ENCODE data around the gene TTC34.

The TTC34 gene

GRCh38 chr1:2592672-2593071, 208.8 kb downstream of the TTC34 start:
- no peak for TF ChIP-seq CTCF (IDR thresholded peaks at IDR 0.05; ENCODE audit: control insufficient read depth, insufficient read depth, low read depth, low read length, missing control alignments)
- H3K4me3 ChIP-seq (ENCODE audit: control insufficient read depth, low read depth, low read length), result no peak overlapping the region
- DNase-seq (ENCODE audit: low read depth), result no peak

GRCh38 chr1:2591581-2592261, 209.8 kb downstream of the TTC34 start:
- no peak for TF ChIP-seq CTCF (IDR thresholded peaks at IDR 0.05; ENCODE audit: control insufficient read depth, insufficient read depth, low read depth, low read length, missing control alignments)
- DNase-seq (ENCODE audit: low read depth), result no peak
- H3K4me3 ChIP-seq (ENCODE audit: control insufficient read depth, low read depth, low read length), result no peak overlapping the region

- no peak for DNase-seq (ENCODE audit: low read depth)
- no peak overlapping the region for H3K4me3 ChIP-seq (ENCODE audit: control insufficient read depth, low read depth, low read length)
These were observed 210.3 kb downstream of the TTC34 start for GRCh38 chr1:2591233-2591580.

GRCh38 chr1:2590233-2591141, 211.0 kb downstream of the TTC34 start:
- no peak overlapping the region for H3K4me3 ChIP-seq (ENCODE audit: control insufficient read depth, low read depth, low read length)
- no peak for DNase-seq (ENCODE audit: low read depth)
- no peak for TF ChIP-seq CTCF (IDR thresholded peaks at IDR 0.05; ENCODE audit: control insufficient read depth, insufficient read depth, low read depth, low read length, missing control alignments)

More at GRCh38 chr1:2591233-2591580, 210.3 kb downstream of the TTC34 start:
- TF ChIP-seq CTCF (IDR thresholded peaks at IDR 0.05; ENCODE audit: control insufficient read depth, insufficient read depth, low read depth, low read length, missing control alignments), result no peak

- TF ChIP-seq CTCF (IDR thresholded peaks at IDR 0.05; ENCODE audit: control insufficient read depth, insufficient read depth, low read depth, low read length, missing control alignments), result no peak
- no peak for DNase-seq (ENCODE audit: low read depth)
- H3K4me3 ChIP-seq (ENCODE audit: control insufficient read depth, low read depth, low read length), result no peak overlapping the region
These were observed 211.9 kb downstream of the TTC34 start for GRCh38 chr1:2589431-2590232.

- TF ChIP-seq CTCF (IDR thresholded peaks at IDR 0.05; ENCODE audit: control insufficient read depth, insufficient read depth, low read depth, low read length, missing control alignments), result no peak
- DNase-seq (ENCODE audit: low read depth), result no peak
- H3K4me3 ChIP-seq (ENCODE audit: control insufficient read depth, low read depth, low read length), result no peak overlapping the region
These were observed 212.6 kb downstream of the TTC34 start for GRCh38 chr1:2588661-2589430.
